Neuronal stem cell (in vitro differentiated cells): Measurements from ENCODE around the gene KRTAP10-6.
A peak's percentile ranks its signal among the peaks of the same experiment; 100 is the strongest.

ENCODE experiments used
- DNase-seq: peaks from one replicate; pipeline ENCODE4 v3.0.0-alpha.2; 2013; ENCODE audit warnings: low spot score
- H2AFZ ChIP-seq: one replicate; pipeline ENCODE4 v1.6.1; 2013; ENCODE audit warnings: mild to moderate bottlenecking, low read length, inconsistent platforms
- H2AK5ac ChIP-seq: 2 replicates; pipeline ENCODE4 v1.6.1; 2013; ENCODE audit warnings: low read depth, mild to moderate bottlenecking, inconsistent platforms, low read length, moderate library complexity, mixed read lengths
- H2BK120ac ChIP-seq: 2 replicates; pipeline ENCODE4 v1.6.1; 2013; ENCODE audit warnings: low read depth, mild to moderate bottlenecking, inconsistent platforms, low read length, moderate library complexity, mixed read lengths
- H2BK12ac ChIP-seq: one replicate; pipeline ENCODE4 v1.6.1; 2013; ENCODE audit warnings: low read length, inconsistent platforms
- H2BK15ac ChIP-seq: 2 replicates; pipeline ENCODE4 v1.6.1; 2013; ENCODE audit warnings: mild to moderate bottlenecking, low read length, inconsistent platforms, mixed read lengths
- H2BK5ac ChIP-seq: one replicate; pipeline ENCODE4 v1.6.1; 2013; ENCODE audit warnings: inconsistent platforms, mild to moderate bottlenecking, low read length, moderate library complexity
- H3K14ac ChIP-seq: one replicate; pipeline ENCODE4 v1.6.1; 2013; ENCODE audit warnings: low read length, inconsistent platforms
- H3K18ac ChIP-seq: 2 replicates; pipeline ENCODE4 v1.6.1; 2013; ENCODE audit warnings: low read length, inconsistent platforms
- H3K23ac ChIP-seq: 2 replicates; pipeline ENCODE4 v1.6.1; 2013; ENCODE audit warnings: low read depth, mild to moderate bottlenecking, mixed read lengths, low read length, inconsistent platforms; ENCODE audit not compliant: poor library complexity
- H3K27ac ChIP-seq: replicated peaks from 3 replicates; pipeline ENCODE4 v1.5.1; 2013; ENCODE audit warnings: low read length, inconsistent platforms
- H3K27me3 ChIP-seq, 3 experiments: 2 replicates each; pipeline ENCODE4 v1.6.1; 2013; ENCODE audit warnings: low read length in 3 of 3, mild to moderate bottlenecking in 2 of 3, inconsistent platforms in 1 of 3, low read depth in 1 of 3, mixed read lengths in 1 of 3, moderate library complexity in 1 of 3; ENCODE audit not compliant: control insufficient read depth in 3 of 3, insufficient read depth in 3 of 3
- H3K36me3 ChIP-seq, 2 donors: replicated peaks in 1 of 2; 2 replicates each; pipeline ENCODE4 v1.6.1; 2013; ENCODE audit warnings: low read length in 2 of 2; ENCODE audit not compliant: control insufficient read depth in 2 of 2, insufficient read depth in 2 of 2
- H3K4ac ChIP-seq: 2 replicates; pipeline ENCODE4 v1.6.1; 2013; ENCODE audit warnings: inconsistent platforms, mild to moderate bottlenecking, low read length, moderate library complexity
- H3K4me1 ChIP-seq, 2 donors: 1 replicate in 1 of 2; 2 replicates in 1 of 2; pipeline ENCODE4 v1.6.1; 2013; ENCODE audit warnings: low read length in 2 of 2, low read depth in 1 of 2; ENCODE audit not compliant: control insufficient read depth in 2 of 2, insufficient read depth in 1 of 2
- H3K4me2 ChIP-seq: one replicate; pipeline ENCODE4 v1.6.1; 2013; ENCODE audit warnings: mild to moderate bottlenecking, low read length, inconsistent platforms; ENCODE audit not compliant: insufficient read depth, poor library complexity, severe bottlenecking
- H3K4me3 ChIP-seq, 2 donors: 2 replicates each; pipeline ENCODE4 v1.5.1; 2013; ENCODE audit warnings: low read length in 2 of 2, mild to moderate bottlenecking in 2 of 2, inconsistent platforms in 1 of 2, moderate library complexity in 1 of 2
- H3K79me1 ChIP-seq: one replicate; pipeline ENCODE4 v1.6.1; 2013; ENCODE audit warnings: low read depth, mild to moderate bottlenecking, inconsistent platforms, low read length, moderate library complexity
- H3K9ac ChIP-seq: one replicate; pipeline ENCODE4 v1.6.1; 2013; ENCODE audit warnings: mild to moderate bottlenecking, low read depth, low read length, inconsistent platforms; ENCODE audit not compliant: poor library complexity
- H3K9me3 ChIP-seq, 2 donors: replicated peaks in 1 of 2; 2 replicates each; pipeline versions ENCODE3 to v1.6.1; 2013; ENCODE audit warnings: low read length in 2 of 2, mild to moderate bottlenecking in 2 of 2, inconsistent platforms in 1 of 2, low read depth in 1 of 2, mixed read lengths in 1 of 2, moderate library complexity in 1 of 2; ENCODE audit not compliant: control insufficient read depth in 2 of 2, insufficient read depth in 1 of 2
- H4K8ac ChIP-seq: one replicate; pipeline ENCODE4 v1.6.1; 2013; ENCODE audit warnings: low read depth, mild to moderate bottlenecking, inconsistent platforms, low read length, moderate library complexity
- H4K91ac ChIP-seq: one replicate; pipeline ENCODE4 v1.6.1; 2013; ENCODE audit warnings: low read length, low read depth, mild to moderate bottlenecking, inconsistent platforms; ENCODE audit not compliant: poor library complexity
- WGBS, 2 donors: extraction: QIAGEN DNeasy Blood & Tissue Kit; methylation state at CpG; one replicate each; pipeline ENCODE4 v1.1.7; 2013; ENCODE audit warnings: missing lambda C conversion rate in 2 of 2, mixed read lengths in 1 of 2; ENCODE audit not compliant: insufficient read length in 2 of 2, insufficient replicate concordance in 1 of 2; ENCODE audit errors: extremely low coverage in 2 of 2; 5-methylcytosine and 5-hydroxymethylcytosine counted together

KRTAP10-6 gene

GRCh38 chr21:44609193-44609592 lies 16.9 kb upstream of the KRTAP10-6 start:
- H3K4me1 ChIP-seq: no peaks in the 10 kb centered on the region
- no peak overlapping the region for H3K4me2 ChIP-seq
- no peak overlapping the region for H2AK5ac ChIP-seq
- H3K14ac ChIP-seq: no peak overlapping the region
- no peak overlapping the region for H2BK5ac ChIP-seq
- H2AFZ ChIP-seq: no peak overlapping the region
- no peak overlapping the region for H3K27ac ChIP-seq
- no peak overlapping the region for H2BK15ac ChIP-seq
- peaks cover 3 to 8% of the 10 kb centered on the region in 2 donors for H3K9me3 ChIP-seq
- H3K9ac ChIP-seq: no peak overlapping the region
- H3K27me3 ChIP-seq: peaks cover 0 to 2% (median 0%) of the 10 kb centered on the region in 3 experiments
- H3K4me3 ChIP-seq: no peak overlapping the region
- H3K36me3 ChIP-seq: no peaks in the 10 kb centered on the region
- no peak overlapping the region for H3K23ac ChIP-seq
- no peak overlapping the region for H4K91ac ChIP-seq
- no peaks in the 10 kb centered on the region for H3K79me1 ChIP-seq
- no peak overlapping the region for H4K8ac ChIP-seq
- no peak overlapping the region for H3K18ac ChIP-seq
- no peak overlapping the region for H2BK120ac ChIP-seq
- no peak for DNase-seq
- no peak overlapping the region for H2BK12ac ChIP-seq
- H3K4ac ChIP-seq: no peak overlapping the region

DNA sequence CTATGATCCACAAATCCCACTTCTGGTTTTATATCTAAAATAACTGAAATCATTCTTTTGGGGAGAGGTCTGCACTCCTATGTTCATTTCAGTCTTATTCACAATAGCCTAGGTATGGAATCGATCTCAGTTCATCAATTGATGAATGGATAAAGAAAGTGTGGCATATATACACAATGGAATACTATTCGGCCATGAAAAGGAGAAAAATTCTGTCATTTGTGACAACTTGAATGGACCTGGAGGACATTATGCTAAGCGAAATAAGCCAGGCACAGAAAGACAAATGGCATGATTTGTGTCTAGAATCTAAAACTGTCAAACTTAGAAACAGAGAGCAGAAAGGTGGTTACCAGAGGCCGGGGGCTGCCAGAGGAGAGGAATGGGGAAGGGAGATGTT lies 14.2 kb upstream of the KRTAP10-6 start:
- Histone ChIP-seq H3K4ac (no peak overlapping the region), H3K4me3 (no peak overlapping the region), H3K4me2 (no peak overlapping the region), H3K79me1 (no peaks in the 10 kb centered on the region), H3K27ac (no peak overlapping the region), H4K8ac (no peak overlapping the region), H3K36me3 (no peaks in the 10 kb centered on the region), H3K18ac (no peak overlapping the region), H3K4me1 (no peaks in the 10 kb centered on the region), H3K23ac (no peak overlapping the region), H2BK15ac (no peak overlapping the region), H2BK120ac (no peak overlapping the region), H4K91ac (no peak overlapping the region), H2AK5ac (no peak overlapping the region), H2BK5ac (no peak overlapping the region), H3K14ac (no peak overlapping the region), H2AFZ (no peak overlapping the region), H3K9ac (no peak overlapping the region), H3K9me3 (peaks cover 3 to 5% of the 10 kb centered on the region in 2 donors), H3K27me3 (peaks cover 0 to 4% (median 0%) of the 10 kb centered on the region in 3 experiments), H2BK12ac (no peak overlapping the region)
- WGBS, 2 donors: no CpG with 5 or more reads among the region's 4 CpGs
- DNase-seq: no peak

GRCh38 chr21:44603911-44604310 lies 11.6 kb upstream of the KRTAP10-6 start:
- Histone ChIP-seq H3K14ac (no peak overlapping the region), H3K4me1 (peaks cover 0 to 1% of the 10 kb centered on the region in 2 donors), H3K27me3 (peaks cover 0 to 4% (median 0%) of the 10 kb centered on the region in 3 experiments), H2AFZ (no peak overlapping the region), H3K9me3 (peaks cover 4 to 5% of the 10 kb centered on the region in 2 donors), H3K9ac (no peak overlapping the region), H2AK5ac (no peak overlapping the region), H2BK15ac (no peak overlapping the region), H3K36me3 (no peaks in the 10 kb centered on the region), H3K23ac (no peak overlapping the region), H3K4me2 (no peak overlapping the region), H3K79me1 (no peaks in the 10 kb centered on the region), H3K27ac (no peak overlapping the region), H3K4ac (no peak overlapping the region), H4K8ac (no peak overlapping the region), H3K4me3 (no peak overlapping the region), H4K91ac (no peak overlapping the region), H2BK5ac (no peak overlapping the region), H3K18ac (no peak overlapping the region), H2BK12ac (no peak overlapping the region), H2BK120ac (no peak overlapping the region)
- no CpG with 5 or more reads among the region's 8 CpGs for WGBS, 2 donors
- DNase-seq: no peak

DNA sequence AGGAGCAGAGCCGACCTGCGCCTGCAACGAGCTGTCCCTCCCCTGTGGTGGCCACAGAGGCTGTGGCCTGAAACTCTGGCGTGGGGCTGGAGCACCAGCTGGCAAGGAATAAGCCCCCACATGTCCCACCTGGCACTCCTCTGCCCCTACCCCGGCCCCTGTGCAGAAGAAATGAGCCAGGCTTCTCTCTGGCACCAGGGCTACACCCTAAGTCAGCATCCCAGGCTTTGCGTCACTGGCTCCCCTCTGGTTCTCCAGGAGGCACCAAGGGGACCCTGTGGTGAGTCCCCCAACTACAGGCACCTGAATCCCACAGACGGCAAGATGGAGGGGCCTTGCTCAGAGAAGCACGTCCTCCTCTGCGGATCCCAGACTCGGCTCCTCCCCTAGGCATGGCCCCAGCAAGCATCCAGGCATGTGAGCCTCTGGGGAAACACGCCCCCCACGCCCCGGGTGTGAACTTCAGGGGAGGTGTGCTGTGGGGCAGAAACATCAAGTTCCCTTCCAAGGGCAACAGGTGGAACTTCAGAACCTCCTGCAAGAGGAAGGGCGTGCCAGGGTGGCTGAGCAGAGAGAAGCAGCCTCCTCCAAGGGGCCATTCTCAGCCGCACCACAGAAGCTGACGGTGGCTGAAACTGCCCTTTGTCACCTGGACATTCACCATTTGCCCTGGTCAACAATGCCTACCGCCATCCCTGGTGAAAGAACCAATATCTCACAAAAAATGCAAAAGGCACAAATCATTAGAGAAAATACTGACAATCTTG lies 11.0 kb upstream of the KRTAP10-6 start:
- WGBS, 2 donors: no CpG with 5 or more reads among the region's 17 CpGs
- Histone ChIP-seq H2BK12ac (no peak overlapping the region), H3K23ac (peak overlapping the region; percentile 31), H4K91ac (no peak overlapping the region), H2BK15ac (peak overlapping the region; percentile 46), H3K27ac (no peak overlapping the region), H3K4me3 (no peak overlapping the region), H2AK5ac (peak overlapping the region; percentile 58), H4K8ac (no peak overlapping the region), H3K9ac (no peak overlapping the region), H3K18ac (peak overlapping the region; percentile 81), H3K4me1 (peaks cover 0 to 1% of the 10 kb centered on the region in 2 donors), H3K9me3 (peaks cover 4 to 5% of the 10 kb centered on the region in 2 donors), H2AFZ (no peak overlapping the region), H2BK5ac (peak overlapping the region; percentile 39), H3K27me3 (peaks cover 0 to 4% (median 0%) of the 10 kb centered on the region in 3 experiments), H3K79me1 (no peaks in the 10 kb centered on the region), H2BK120ac (peak overlapping the region; percentile 5), H3K4me2 (no peak overlapping the region), H3K14ac (no peak overlapping the region), H3K4ac (peak overlapping the region; percentile 44), H3K36me3 (no peaks in the 10 kb centered on the region)
- DNase-seq: no peak
